Measurements from ENCODE around the gene C2CD2. TPM values are rescaled to one million over a fixed set of nuclear protein-coding genes. Genes with fewer than 3 reads are reported as not detected.

The C2CD2 gene
- total RNA-seq, 6 donors from 2014 or later, result 9.6 to 34.6 (median 22.0) TPM

DNA sequence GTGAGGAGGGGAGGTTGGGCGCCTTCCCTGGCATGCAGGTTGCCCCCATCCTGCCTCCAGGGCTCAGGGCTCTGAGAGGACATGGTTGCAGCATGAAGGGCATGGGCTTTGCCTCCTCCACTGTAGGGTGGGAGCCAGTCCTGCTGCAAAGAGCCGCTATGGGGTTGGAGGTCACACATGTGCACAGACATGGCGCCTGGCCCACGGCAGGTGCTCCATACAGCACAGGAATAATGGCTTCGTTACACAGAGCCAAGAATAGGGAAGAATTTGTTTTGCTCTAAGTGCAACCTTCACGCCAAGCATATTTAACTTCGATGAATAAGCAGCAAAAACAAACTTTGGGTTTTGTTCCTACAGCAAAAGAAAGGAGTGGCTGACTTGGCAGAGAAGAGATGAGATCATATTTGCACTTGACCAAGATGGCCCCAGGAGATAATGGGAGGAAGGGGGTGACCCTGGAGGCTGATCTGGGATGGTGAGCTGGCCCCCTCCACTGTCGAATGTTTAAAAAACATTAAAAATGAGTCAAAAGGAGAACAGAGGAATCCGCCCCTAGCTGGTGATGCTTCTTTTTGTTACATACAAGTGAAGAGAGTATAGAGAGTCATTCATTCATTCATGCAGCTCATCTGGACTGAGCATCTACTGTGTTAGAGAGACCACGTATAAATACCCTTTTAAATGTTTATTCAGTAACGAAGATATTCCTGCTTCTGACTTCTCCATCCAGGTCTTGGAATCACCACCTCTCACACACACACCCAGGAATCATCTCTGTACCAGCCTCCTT is 12.4 kb upstream of the C2CD2 start:
- Histone ChIP-seq H3K27me3 (no peaks in the 10 kb centered on the region), H3K9me3 (no peaks in the 10 kb centered on the region), H3K36me3 (no peaks in the 10 kb centered on the region), H3K4me1 (peaks cover 0 to 4% (median 0%) of the 10 kb centered on the region in 4 donors), H3K27ac (no peak overlapping the region), H3K4me3 (no peak overlapping the region)
- ATAC-seq (ENCODE audit: low FRiP score in 2 of 2), result peak in 1 of 2 donors; percentile 68
- WGBS, 2 donors, result 81 to 88% methylated on average over 11 of the region's 11 CpGs
- no peak for DNase-seq
- TF ChIP-seq POLR2A (IDR thresholded peaks at IDR 0.05) (no peak), EP300 (IDR thresholded peaks at IDR 0.05) (no peak), POLR2AphosphoS5 (IDR thresholded peaks at IDR 0.05) (no peak)

DNA sequence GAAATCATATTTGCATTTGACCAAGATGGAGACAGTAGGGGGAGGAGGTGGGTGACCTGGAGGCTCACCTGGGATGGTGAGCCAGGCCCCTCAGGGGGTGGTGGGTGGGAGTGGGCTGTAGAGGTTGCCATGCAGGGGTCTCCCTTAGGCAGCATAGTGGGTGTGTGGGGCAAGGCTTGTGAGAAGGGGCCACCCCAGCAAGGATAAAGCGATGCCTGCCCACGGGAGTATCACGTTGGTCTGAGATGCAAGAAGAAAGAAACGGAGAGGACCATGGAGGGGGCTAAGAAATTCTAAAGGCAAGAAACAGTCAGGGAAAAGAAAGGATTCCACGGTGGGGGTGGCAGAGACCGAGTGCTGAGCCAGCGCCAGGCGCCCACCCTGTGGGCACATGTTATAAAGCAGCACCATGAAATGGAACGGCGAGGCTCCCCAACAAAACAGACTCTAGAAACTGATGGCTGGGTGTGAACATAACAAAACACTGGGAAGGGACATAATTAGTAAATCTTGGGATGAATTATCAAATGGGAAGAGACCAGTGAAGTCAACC is 11.7 kb upstream of the C2CD2 start:
- ATAC-seq (ENCODE audit: low FRiP score in 2 of 2), result no peak
- 93 to 95% methylated on average over 10 of the region's 10 CpGs for WGBS, 2 donors
- H3K4me3 ChIP-seq, result no peak overlapping the region
- TF ChIP-seq POLR2AphosphoS5 (IDR thresholded peaks at IDR 0.05) (no peak), EP300 (IDR thresholded peaks at IDR 0.05) (no peak), POLR2A (IDR thresholded peaks at IDR 0.05) (no peak)
- TF ChIP-seq, protein P1, sequence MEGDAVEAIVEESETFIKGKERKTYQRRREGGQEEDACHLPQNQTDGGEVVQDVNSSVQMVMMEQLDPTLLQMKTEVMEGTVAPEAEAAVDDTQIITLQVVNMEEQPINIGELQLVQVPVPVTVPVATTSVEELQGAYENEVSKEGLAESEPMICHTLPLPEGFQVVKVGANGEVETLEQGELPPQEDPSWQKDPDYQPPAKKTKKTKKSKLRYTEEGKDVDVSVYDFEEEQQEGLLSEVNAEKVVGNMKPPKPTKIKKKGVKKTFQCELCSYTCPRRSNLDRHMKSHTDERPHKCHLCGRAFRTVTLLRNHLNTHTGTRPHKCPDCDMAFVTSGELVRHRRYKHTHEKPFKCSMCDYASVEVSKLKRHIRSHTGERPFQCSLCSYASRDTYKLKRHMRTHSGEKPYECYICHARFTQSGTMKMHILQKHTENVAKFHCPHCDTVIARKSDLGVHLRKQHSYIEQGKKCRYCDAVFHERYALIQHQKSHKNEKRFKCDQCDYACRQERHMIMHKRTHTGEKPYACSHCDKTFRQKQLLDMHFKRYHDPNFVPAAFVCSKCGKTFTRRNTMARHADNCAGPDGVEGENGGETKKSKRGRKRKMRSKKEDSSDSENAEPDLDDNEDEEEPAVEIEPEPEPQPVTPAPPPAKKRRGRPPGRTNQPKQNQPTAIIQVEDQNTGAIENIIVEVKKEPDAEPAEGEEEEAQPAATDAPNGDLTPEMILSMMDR (IDR thresholded peaks at IDR 0.05), result no peak
- H3K4me1 ChIP-seq, result peaks cover 0 to 4% (median 0%) of the 10 kb centered on the region in 4 donors
- H3K36me3 ChIP-seq, result no peaks in the 10 kb centered on the region
- H3K27me3 ChIP-seq, result no peaks in the 10 kb centered on the region
- DNase-seq, result peak in 1 of 2 donors; percentile 38
- H3K27ac ChIP-seq, result no peak overlapping the region
- no peaks in the 10 kb centered on the region for H3K9me3 ChIP-seq

DNA sequence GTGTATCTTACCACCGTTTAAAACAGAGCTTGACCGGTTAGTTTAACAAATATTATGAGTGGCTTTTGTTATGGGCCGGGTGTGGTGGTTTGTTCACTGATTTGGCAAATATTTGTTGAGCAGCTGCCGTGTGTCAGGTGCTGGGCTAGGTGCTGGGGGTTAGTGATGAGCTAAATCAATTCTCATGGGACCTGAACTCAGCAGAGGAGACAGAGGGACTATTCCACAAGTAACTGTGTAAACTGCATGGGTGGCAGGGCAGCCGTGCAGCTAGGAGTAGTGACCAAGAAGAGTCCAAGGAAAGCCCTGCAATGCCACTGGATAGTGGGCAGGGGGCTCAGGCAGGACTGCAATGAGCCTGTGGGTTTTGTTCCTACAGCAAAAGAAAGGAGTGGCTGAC is 11.2 kb upstream of the C2CD2 start:
- no peak overlapping the region for H3K4me3 ChIP-seq
- H3K27me3 ChIP-seq, result no peaks in the 10 kb centered on the region
- WGBS, 2 donors, result 61 to 68% methylated on average over 5 of the region's 5 CpGs
- no peaks in the 10 kb centered on the region for H3K36me3 ChIP-seq
- TF ChIP-seq, protein P1 (IDR thresholded peaks at IDR 0.05), result no peak
- TF ChIP-seq POLR2A (IDR thresholded peaks at IDR 0.05) (no peak), POLR2AphosphoS5 (IDR thresholded peaks at IDR 0.05) (no peak), EP300 (IDR thresholded peaks at IDR 0.05) (no peak)
- H3K9me3 ChIP-seq, result no peaks in the 10 kb centered on the region
- ATAC-seq (ENCODE audit: low FRiP score in 2 of 2) (no peak), DNase-seq (no peak)
- peaks cover 0 to 4% (median 0%) of the 10 kb centered on the region in 4 donors for H3K4me1 ChIP-seq
- no peak overlapping the region for H3K27ac ChIP-seq

DNA sequence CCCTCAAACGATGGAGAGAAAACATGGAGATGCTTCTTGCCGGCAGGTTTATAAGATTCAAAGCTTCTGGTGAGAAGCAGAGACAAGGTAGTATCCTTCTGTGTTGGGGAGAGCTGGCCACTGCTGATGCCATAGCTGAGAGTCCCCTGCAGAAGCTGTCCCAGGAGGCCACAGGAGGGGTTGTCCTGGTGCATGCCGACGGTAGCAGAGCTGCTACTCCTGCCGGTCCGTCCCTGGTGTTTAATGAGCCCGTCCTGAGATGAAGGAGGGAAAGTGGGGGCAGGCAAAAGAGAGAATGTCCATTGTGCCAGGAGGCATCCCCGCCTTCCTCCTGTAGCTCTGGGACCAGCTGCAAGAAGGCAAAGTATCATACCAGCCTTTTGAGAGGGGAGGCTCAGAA is 10.4 kb upstream of the C2CD2 start:
- whole genome bisulfite sequencing, 2 donors, result 76 to 84% methylated on average over 8 of the region's 8 CpGs
- peaks cover 0 to 3% (median 0%) of the 10 kb centered on the region in 4 donors for H3K4me1 ChIP-seq
- no peaks in the 10 kb centered on the region for H3K36me3 ChIP-seq
- no peak overlapping the region for H3K4me3 ChIP-seq
- H3K9me3 ChIP-seq, result no peaks in the 10 kb centered on the region
- H3K27me3 ChIP-seq, result no peaks in the 10 kb centered on the region
- DNase-seq (peak in 1 of 2 donors; percentile 24), ATAC-seq (ENCODE audit: low FRiP score in 2 of 2) (no peak)
- no peak for TF ChIP-seq POLR2AphosphoS5 (IDR thresholded peaks at IDR 0.05)
- TF ChIP-seq, protein P1 (IDR thresholded peaks at IDR 0.05), result no peak
- no peak for TF ChIP-seq EP300 (IDR thresholded peaks at IDR 0.05)
- TF ChIP-seq POLR2A (IDR thresholded peaks at IDR 0.05), result no peak
- no peak overlapping the region for H3K27ac ChIP-seq

DNA sequence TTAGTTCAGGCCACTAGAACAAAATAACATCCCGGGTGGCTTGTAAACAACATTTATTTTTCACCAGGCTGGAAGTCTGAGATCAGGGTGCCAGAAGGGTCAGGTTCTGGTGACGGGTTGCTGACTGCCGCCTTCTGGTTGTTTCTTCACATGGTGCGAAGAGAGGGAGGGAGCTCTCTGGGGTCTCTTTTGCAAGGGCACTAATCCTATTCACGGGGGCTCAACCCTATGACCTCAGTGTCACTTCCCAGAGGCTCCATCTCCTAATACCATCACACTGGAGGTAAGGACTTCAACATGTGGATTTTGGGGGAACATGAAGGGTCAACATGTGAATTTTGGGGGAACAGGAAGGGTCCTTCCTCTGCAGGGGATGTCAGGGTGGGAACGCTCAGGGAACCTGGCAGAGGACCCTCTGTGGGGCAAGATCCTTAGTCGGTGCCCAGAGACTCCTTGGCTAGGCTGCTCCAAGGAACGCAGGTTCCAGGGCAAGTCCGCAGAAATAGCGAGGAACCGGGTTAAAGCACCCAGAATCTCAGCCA is 8.7 kb upstream of the C2CD2 start:
- no peak for ATAC-seq (ENCODE audit: low FRiP score in 2 of 2)
- 90% methylated on average over 11 of the region's 11 CpGs for WGBS, 2 donors
- no peak for TF ChIP-seq POLR2AphosphoS5 (IDR thresholded peaks at IDR 0.05)
- no peak for TF ChIP-seq POLR2A (IDR thresholded peaks at IDR 0.05)
- TF ChIP-seq, protein P1 (IDR thresholded peaks at IDR 0.05), result no peak
- TF ChIP-seq EP300 (IDR thresholded peaks at IDR 0.05), result no peak

More for the DNA sequence above, 8.7 kb upstream of the C2CD2 start:
- H3K9me3 ChIP-seq, result no peaks in the 10 kb centered on the region
- H3K27ac ChIP-seq, result no peak overlapping the region
- no peaks in the 10 kb centered on the region for H3K27me3 ChIP-seq
- no peaks in the 10 kb centered on the region for H3K36me3 ChIP-seq
- no peak overlapping the region for H3K4me3 ChIP-seq
- peaks cover 0 to 10% (median 4%) of the 10 kb centered on the region in 4 donors for H3K4me1 ChIP-seq
- DNase-seq, result no peak
